HCT116 (cell line): ENCODE results near the gene SESN3. TPM values are rescaled to one million over a fixed set of nuclear protein-coding genes. Genes with fewer than 3 reads are reported as not detected.

Experiments
- ATAC-seq: fragments of 200-7000 bp; cut with Tn5 transposase; 2 replicates; pipeline ENCODE4 v1.9.1; 2020; ENCODE audit warnings: mild to moderate bottlenecking, moderate library complexity
- BruUV-seq: library from RNA; stranded (reverse); fragments of 400-500 nt; replicated peaks from 2 replicates; lab custom pipeline; 2021; lab: Mats Ljungman, UMichigan
- CTCF ChIA-PET: fragments of 300-600 bp; sonication (Branson Sonifier 250); formaldehyde crosslinking; loops from one replicate; lab custom pipeline; 2021; ENCODE audit warnings: antibody characterized with exemption; lab: Charles Lee
- POLR2A ChIA-PET: fragments of 300-600, 350-600 bp; sonication (Branson Sonifier 250); formaldehyde crosslinking; loops from one replicate; lab custom pipeline; 2021; ENCODE audit warnings: antibody characterized with exemption; lab: Charles Lee
- RAD21 ChIA-PET, 2 experiments: fragments of 300-600 bp; sonication (Branson Sonifier 250); formaldehyde crosslinking; loops; one replicate each; lab custom pipeline; 2023; ENCODE audit warnings: low total read pairs in 2 of 2; ENCODE audit not compliant: uncharacterized antibody in 2 of 2, unreplicated experiment in 2 of 2, low non-redundant PET in 1 of 2; lab: Charles Lee
- DNase-seq: peaks from one replicate; pipeline ENCODE4 v3.0.0-alpha.2; 2010; ENCODE audit warnings: low read depth, low spot score
- H2AFZ ChIP-seq: fragments of 200-600 bp; shearing (Covaris generic), sonication (generic); 2 replicates; pipeline ENCODE4 v1.6.1; 2017; ENCODE audit warnings: low read depth, mixed run types, mixed read lengths, antibody characterized with exemption, low read length; ENCODE audit not compliant: poor library complexity, severe bottlenecking
- H3K27ac ChIP-seq: 2 replicates; pipeline ENCODE4 v1.5.1; 2012; ENCODE audit warnings: low read depth, low read length
- H3K27me3 ChIP-seq: fragments of 200-600 bp; sonication (generic); 2 replicates; pipeline ENCODE4 v1.6.1; 2016; ENCODE audit warnings: mixed run types, low read length, mixed read lengths; ENCODE audit not compliant: insufficient read depth
- H3K36me3 ChIP-seq, 2 experiments: fragments of 200-500 bp in 1 of 2; fragments of 200-600 bp in 1 of 2; sonication (Bioruptor generic) in 1 of 2; sonication (generic) in 1 of 2; 2 replicates each; pipeline versions ENCODE4 v1.5.1 to v1.6.1; 2014 to 2016; ENCODE audit warnings: low read length in 2 of 2, inconsistent platforms in 1 of 2, mixed read lengths in 1 of 2, mixed run types in 1 of 2; ENCODE audit not compliant: insufficient read depth in 2 of 2, control insufficient read depth in 1 of 2
- H3K4me1 ChIP-seq, 2 experiments: fragments of 200-600 bp in 1 of 2; sonication (generic) in 1 of 2; 2 replicates each; pipeline versions ENCODE4 v1.5.1 to v1.6.1; 2012 to 2017; ENCODE audit warnings: low read length in 2 of 2, inconsistent platforms in 1 of 2, mild to moderate bottlenecking in 1 of 2, mixed read lengths in 1 of 2, mixed run types in 1 of 2, moderate library complexity in 1 of 2; ENCODE audit not compliant: insufficient read depth in 2 of 2, control insufficient read depth in 1 of 2
- H3K4me2 ChIP-seq: fragments of 200-600 bp; sonication (generic); 2 replicates; pipeline ENCODE4 v1.6.1; 2017; ENCODE audit warnings: mixed run types, low read length, mixed read lengths
- H3K4me3 ChIP-seq, 2 experiments: fragments of 200-600 bp in 1 of 2; sonication (generic) in 1 of 2; replicated peaks in 1 of 2; 2 replicates each; pipeline ENCODE4 v1.5.1; 2011 to 2016; ENCODE audit warnings: low read length in 2 of 2, control low read depth in 1 of 2, low read depth in 1 of 2, mild to moderate bottlenecking in 1 of 2, mixed read lengths in 1 of 2, mixed run types in 1 of 2
- H3K79me2 ChIP-seq: fragments of 200-600 bp; sonication (generic); 2 replicates; pipeline ENCODE4 v1.6.1; 2017; ENCODE audit warnings: mild to moderate bottlenecking, mixed run types, low read length, moderate library complexity, mixed read lengths; ENCODE audit not compliant: insufficient read depth
- H3K9ac ChIP-seq: fragments of 200-600 bp; sonication (generic); 2 replicates; pipeline ENCODE4 v1.6.1; 2016; ENCODE audit warnings: low read length, mixed read lengths
- H3K9me2 ChIP-seq: fragments of 200-600 bp; sonication (generic), shearing (Covaris generic); 2 replicates; pipeline ENCODE4 v1.6.1; 2017; ENCODE audit warnings: mixed run types, mild to moderate bottlenecking, moderate library complexity; ENCODE audit not compliant: insufficient read depth
- H3K9me3 ChIP-seq, 2 experiments: fragments of 200-500 bp in 1 of 2; fragments of 200-600 bp in 1 of 2; sonication (Bioruptor generic) in 1 of 2; sonication (generic) in 1 of 2; 2 replicates each; pipeline ENCODE4 v1.6.1; 2014 to 2017; ENCODE audit warnings: low read length in 2 of 2, mixed read lengths in 2 of 2, inconsistent platforms in 1 of 2, low read depth in 1 of 2, mild to moderate bottlenecking in 1 of 2, mixed run types in 1 of 2, moderate library complexity in 1 of 2; ENCODE audit not compliant: control insufficient read depth in 1 of 2, insufficient read depth in 1 of 2
- H4K20me1 ChIP-seq: fragments of 200-600 bp; sonication (generic), shearing (Covaris generic); 2 replicates; pipeline ENCODE4 v1.6.1; 2017; ENCODE audit warnings: mixed run types, mild to moderate bottlenecking, moderate library complexity; ENCODE audit not compliant: insufficient read depth
- CEBPB ChIP-seq: IDR thresholded peaks from 2 replicates; pipeline ENCODE4 v1.6.1; 2012; ENCODE audit warnings: low read depth
- EGR1 ChIP-seq: IDR thresholded peaks from 2 replicates; pipeline ENCODE4 v1.6.1; 2012; ENCODE audit warnings: low read depth
- REST ChIP-seq: IDR thresholded peaks from 2 replicates; pipeline ENCODE4 v1.6.1; 2012; ENCODE audit warnings: low read depth
- SRF ChIP-seq: IDR thresholded peaks from 2 replicates; pipeline ENCODE4 v1.6.1; 2012; ENCODE audit warnings: low read depth
- ZFX ChIP-seq: fragments of 450-650 bp; IDR thresholded peaks from 2 replicates; pipeline ENCODE4 v1.6.1; 2017
- intact Hi-C: fragments of 100-400 bp; cut with micrococcal nuclease; formaldehyde crosslinking; loops from 2 replicates; pipeline ENCODE4 v1.10.0; 2022
- total RNA-seq: library from RNA; stranded (reverse); gene quantifications from one replicate; pipeline ENCODE4 v1.2.1, GENCODE V29; 2021; ENCODE audit not compliant: unreplicated experiment

The SESN3 gene
- total RNA-seq, 1 experiment from 2014 or later, result 4.2 TPM

DNA sequence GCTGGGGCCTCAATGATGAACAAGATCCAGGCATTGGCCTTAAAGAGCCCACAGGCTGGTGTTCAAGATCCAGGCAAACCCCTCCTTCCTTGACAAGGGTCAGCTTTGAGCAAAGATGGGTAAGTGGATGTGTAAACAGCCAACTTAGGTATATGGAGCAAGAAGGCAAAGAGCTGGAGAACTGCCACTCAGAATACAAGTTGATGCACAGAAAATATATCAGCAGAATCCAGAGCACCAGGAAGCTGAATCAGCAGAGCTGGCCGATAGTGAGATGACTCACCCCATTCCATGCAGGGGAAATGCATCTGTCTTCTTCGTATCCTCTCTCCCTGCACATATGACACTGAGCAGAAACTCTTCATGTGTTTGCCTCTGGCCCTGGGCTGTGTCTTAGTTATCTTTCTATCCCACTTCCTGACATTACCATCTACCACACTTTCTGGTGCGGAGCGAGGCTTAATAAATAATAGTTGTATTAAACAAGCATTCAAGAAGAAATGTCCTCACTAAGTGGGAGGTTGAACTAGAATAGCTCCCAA is 83.6 kb downstream of the SESN3 start (continued):
- TF ChIP-seq REST (no peak), SRF (peak; percentile 41; the same call in 1 of the 2 replicates), ZFX (no peak), EGR1 (no peak)

DNA sequence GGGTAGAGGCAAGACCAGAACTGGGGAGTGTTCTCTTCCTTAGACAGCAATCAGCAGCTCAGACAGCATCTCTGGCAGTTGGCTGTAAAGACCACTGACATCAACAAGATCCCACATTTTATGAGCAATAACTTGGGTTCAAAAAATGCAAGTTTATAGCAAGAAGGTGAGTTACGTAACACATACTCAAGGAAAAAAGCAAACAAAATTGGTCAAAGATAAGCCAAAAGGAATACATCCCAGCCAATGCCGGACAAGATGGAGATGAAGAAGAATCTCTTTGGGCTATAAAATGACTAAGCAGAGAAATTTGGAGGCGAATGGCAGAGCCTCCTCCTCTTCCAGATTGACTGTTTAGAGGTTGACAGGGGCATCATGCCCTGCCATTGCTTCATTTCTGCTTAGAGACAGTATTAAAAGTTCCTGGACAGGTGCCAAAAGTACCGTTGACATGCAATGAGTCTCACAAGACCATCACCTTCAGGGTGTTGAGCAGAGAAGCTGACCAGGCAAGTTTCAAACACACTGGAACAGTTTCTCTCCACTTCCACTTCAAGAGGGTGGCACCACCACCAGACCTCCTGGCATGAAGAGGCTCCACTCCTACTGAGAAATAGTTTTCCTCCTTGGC is 85.5 kb downstream of the SESN3 start:
- ChIA-PET RAD21 (no interaction called here), CTCF (no interaction called here), POLR2A (interaction anchor here (1.4 kb wide), 1 partner anchor 78 kb away, joined by 4 read pairs; no protein-coding TSS in a partner anchor)
- no peaks in the 10 kb centered on the region for H3K79me2 ChIP-seq
- no peak overlapping the region for H3K4me3 ChIP-seq
- no peaks in the 10 kb centered on the region for H3K27me3 ChIP-seq
- TF ChIP-seq CEBPB, result no peak
- no peak overlapping the region for H3K27ac ChIP-seq
- intact Hi-C loops, result no loop called here
- no peak overlapping the region for H3K9ac ChIP-seq
- no peaks in the 10 kb centered on the region for H3K9me3 ChIP-seq
- H3K4me2 ChIP-seq, result no peak overlapping the region
- ATAC-seq (no peak), DNase-seq (no peak)
- H4K20me1 ChIP-seq, result no peaks in the 10 kb centered on the region
- no TSS peak for BruUV-seq
- no peak overlapping the region for H2AFZ ChIP-seq
- no peaks in the 10 kb centered on the region for H3K9me2 ChIP-seq
- peaks cover 29 to 40% of the 10 kb centered on the region in 2 experiments for H3K4me1 ChIP-seq
- H3K36me3 ChIP-seq, result no peaks in the 10 kb centered on the region
